H1 (cell line): ENCODE measurements around the gene WEE2. TPM values are rescaled to one million over a fixed set of nuclear protein-coding genes. Genes with fewer than 3 reads are reported as not detected.

ENCODE experiments used
- BRCA1 ChIP-seq: IDR thresholded peaks from 2 replicates; pipeline ENCODE4 v1.6.1; 2012; ENCODE audit warnings: low read depth, low read length, improper control_type of control experiment
- EGR1 ChIP-seq: IDR thresholded peaks from 2 replicates; pipeline ENCODE4 v1.6.1; 2011; ENCODE audit warnings: low read depth, low read length, borderline replicate concordance
- polyA plus RNA-seq, 7 experiments: library from polyadenylated mRNA; depleted of rRNA in 3 of 7; stranded (reverse) in 5 of 7; unstranded in 2 of 7; fragments of >200 nt in 5 of 7; fragments of 200-250 nt in 2 of 7; gene quantifications; 1 replicate in 5 of 7; 2 replicates in 1 of 7; 4 replicates in 1 of 7; pipeline versions ENCODE4 v1.2.1 to v1.2.3, GENCODE V29; 2011 to 2013; ENCODE audit warnings: missing spikeins in 2 of 7, mixed read lengths in 2 of 7
- total RNA-seq: library from RNA; stranded (reverse); fragmentation: NEBNext Ultra II Directional; extraction: Animal tissue kit (Norgen Biotek cat#: 25700); gene quantifications from 2 replicates; pipeline ENCODE4 v1.2.1, GENCODE V29; 2021

The WEE2 gene
- total and polyA plus RNA-seq, 2 of the 8 experiments (the other 6 are each of a cell fraction or from before 2014, with no cell fraction given), result 0.02 TPM; not detected in 1

- no peak for TF ChIP-seq EGR1
- no peak for TF ChIP-seq BRCA1
Observed at GRCh38 chr7:141715018-141715417, 6.9 kb downstream of the WEE2 start (continued).
